HG02610 (cell line): ENCODE results near the gene CD2.
"Not testable (repeated sequence)": the region's sequence is repeated elsewhere in the genome, so short reads cannot be mapped to it uniquely, and the experiment has no call there.

Experiments
- ATAC-seq: cut with Tn5 transposase; IDR thresholded peaks from one replicate; pipeline ENCODE4 v1.9.1; 2021; ENCODE audit warnings: mild to moderate bottlenecking, moderate library complexity; ENCODE audit not compliant: unreplicated experiment

Gene CD2

DNA sequence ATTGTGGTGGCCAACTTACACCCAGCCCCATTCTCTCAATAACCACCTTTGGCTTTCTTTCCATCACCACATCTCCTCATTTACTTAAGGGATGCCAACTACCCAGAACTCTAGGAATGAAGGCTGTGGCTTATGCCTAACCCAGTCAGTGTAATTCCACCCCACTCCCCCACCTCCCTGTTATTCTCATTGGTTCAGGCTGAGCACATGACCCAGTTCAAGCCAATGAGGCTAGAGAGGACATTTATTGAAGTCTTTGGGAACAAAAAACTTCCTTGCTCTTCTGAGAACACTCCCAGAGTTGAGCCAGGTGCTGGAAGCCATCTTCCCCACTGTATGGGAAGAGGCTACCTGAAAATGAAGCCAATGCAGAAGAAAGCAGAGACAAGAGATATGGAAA, 22.8 kb upstream of the CD2 start:
- ATAC-seq: no peak

GRCh38 chr1:116732726-116733125, 21.5 kb upstream of the CD2 start:
- no peak for ATAC-seq

- ATAC-seq: no peak
Observed at GRCh38 chr1:116733476-116734365, 20.5 kb upstream of the CD2 start.

DNA sequence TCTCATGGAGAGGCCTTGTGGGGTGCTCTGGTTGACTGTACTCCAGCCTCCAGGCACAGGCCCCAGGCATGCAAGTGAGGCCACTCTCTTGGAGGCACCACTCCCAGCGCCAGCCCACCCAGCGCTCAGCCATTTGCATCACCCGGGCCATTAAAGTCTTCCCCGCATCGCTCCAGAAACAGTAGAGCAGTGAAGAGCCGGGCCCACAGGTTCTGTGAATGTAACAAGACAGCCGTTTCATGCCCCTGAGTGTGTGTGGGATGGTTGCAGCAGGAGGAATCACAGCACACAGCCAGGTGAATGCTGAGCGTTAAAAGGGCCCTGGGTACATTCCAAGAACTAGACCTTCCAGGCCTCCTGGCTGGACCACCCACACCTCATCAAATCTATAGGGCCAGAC, 19.0 kb upstream of the CD2 start:
- no peak for ATAC-seq

GRCh38 chr1:116737020-116737854, 17.0 kb upstream of the CD2 start:
- ATAC-seq: peak; percentile 36

- peak; percentile 36 for ATAC-seq
Observed at GRCh38 chr1:116737855-116738321, 16.3 kb upstream of the CD2 start.

DNA sequence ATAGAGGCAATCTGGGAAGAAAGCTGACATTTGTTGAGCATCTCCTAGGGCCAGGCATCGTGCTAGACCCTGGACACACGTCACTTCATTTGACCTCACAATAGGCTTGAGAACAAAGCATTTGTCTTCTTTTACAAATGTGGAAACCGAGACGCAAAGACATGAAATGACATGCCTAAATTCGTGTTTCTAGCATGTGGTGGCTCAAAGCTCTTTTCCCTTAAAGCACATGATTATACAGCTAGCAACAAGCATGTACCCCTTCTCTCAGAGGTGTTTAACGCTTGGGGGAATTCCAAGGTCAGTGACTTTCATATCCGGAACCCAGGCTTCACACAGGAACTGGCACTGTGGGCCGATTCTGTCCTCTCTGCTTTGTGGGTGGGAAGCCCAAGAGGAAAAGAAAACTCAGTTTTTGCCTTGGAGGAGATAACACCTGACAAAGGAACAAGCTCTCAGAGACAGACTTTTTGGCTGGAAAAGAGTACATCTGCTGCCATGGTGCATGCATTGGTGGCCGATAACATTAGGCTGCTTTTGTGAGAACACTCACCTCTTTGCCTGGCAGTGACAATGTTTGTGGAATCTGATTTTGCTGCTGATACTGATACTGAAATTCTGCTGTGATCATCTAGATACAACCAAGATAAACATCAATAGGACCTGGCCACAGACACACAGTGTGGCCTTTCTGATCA, 15.4 kb upstream of the CD2 start:
- ATAC-seq: peak; percentile 61

GRCh38 chr1:116739371-116740012, 14.7 kb upstream of the CD2 start:
- ATAC-seq: no peak

DNA sequence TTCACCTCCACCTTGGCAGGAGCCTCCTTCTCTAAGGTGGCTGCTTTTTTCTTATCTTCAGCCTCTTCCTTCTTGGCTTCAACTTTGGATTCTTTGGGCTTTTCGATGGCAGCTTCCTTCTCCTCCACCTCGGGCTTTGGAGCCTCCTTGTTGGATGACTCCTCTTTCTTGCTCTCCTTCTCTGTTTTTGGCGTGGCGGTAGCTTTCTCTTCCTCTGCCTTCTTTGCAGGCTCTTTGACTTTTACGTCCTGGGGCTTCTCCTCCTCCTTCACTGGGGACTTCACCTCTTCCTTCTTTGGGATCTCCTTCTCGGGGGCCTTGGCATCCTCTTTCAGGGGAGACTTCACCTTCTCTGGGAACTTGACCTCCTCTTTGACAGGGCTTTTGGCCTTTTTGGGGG, 13.9 kb upstream of the CD2 start:
- ATAC-seq: no peak

GRCh38 chr1:116740746-116741145, 13.5 kb upstream of the CD2 start:
- no peak for ATAC-seq

GRCh38 chr1:116741836-116742565, 12.2 kb upstream of the CD2 start:
- ATAC-seq: no peak

DNA sequence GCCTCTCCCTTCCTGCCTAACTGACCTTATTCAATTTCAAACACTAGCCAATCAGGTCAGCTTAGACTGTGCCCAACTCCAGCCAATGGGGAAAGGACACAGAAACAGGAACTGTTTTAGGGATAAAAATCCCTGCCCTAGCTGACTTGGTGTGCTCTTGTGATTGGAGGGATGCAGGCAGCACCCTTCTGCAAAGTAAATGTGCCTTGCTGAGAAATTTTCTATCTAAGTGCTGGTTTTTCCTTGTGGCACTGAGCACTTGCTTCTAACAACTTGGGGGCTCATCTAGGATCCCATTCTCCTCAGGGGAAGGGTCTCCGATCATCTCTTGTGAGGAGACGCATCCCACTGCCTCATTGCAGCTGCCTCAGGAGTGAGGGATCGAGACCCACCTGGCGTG, 10.7 kb upstream of the CD2 start:
- no peak for ATAC-seq

DNA sequence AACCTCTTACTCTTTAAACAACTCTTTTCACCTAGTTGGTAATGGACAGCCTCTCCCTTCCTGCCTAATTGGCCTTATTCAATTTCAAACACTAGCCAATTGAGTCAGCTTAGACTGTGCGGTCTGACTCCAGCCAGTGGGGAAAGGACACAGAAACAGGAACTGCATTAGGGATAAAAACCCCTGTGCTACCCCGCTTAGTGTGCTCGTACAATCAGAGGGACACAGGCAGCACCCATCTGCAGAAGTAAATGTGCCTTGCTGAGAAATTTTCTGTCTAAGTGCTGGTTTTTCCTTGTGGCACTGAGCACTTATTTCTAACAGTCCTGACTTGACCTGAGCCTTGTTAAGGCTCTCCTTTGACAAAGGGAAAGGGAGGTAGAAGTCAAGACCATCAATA, 6.0 kb upstream of the CD2 start:
- ATAC-seq: no peak

GRCh38 chr1:116751146-116751545, 3.1 kb upstream of the CD2 start:
- ATAC-seq: no peak

- ATAC-seq: no peak
Observed at GRCh38 chr1:116751621-116752020, 2.6 kb upstream of the CD2 start.

- ATAC-seq: no peak
Observed at GRCh38 chr1:116753312-116753711, 918 bp upstream of the CD2 start.

GRCh38 chr1:116755066-116755465, 836 bp downstream of the CD2 start:
- ATAC-seq: no peak

- no peak for ATAC-seq
Observed at GRCh38 chr1:116755681-116756080, 1.5 kb downstream of the CD2 start.

DNA sequence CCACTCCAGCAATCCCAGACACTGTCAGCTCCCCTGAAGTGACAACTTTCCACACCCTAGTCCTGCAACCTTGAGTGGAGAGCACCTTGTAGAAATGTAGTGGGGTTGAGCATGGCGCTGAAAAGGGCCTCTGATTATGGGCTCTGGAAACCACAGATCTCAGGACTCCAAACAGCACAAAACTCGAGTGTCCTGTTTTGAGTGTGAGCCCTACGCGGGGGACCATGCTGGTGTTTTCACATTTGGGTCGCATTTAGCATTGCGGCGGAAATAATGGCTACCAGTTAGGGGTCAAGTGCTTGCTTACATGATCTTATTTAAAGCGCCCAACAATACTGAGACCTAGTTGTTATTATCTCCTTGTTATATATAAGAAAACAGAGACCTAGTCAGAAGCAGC, 1.9 kb downstream of the CD2 start:
- not testable (repeated sequence) for ATAC-seq

DNA sequence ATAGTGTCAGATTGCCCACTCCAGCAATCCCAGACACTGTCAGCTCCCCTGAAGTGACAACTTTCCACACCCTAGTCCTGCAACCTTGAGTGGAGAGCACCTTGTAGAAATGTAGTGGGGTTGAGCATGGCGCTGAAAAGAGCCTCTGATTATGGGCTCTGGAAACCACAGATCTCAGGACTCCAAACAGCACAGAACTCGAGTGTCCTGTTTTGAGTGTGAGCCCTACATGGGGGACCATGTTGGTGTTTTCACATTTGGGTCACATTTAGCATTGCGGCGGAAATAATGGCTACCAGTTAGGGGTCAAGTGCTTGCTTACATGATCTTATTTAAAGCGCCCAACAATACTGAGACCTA, 4.2 kb downstream of the CD2 start:
- ATAC-seq: not testable (repeated sequence)
